GM10847 (cell line): ENCODE measurements around the gene NKAIN4.

ENCODE experiments used
- POLR2A ChIP-seq: IDR thresholded peaks from 2 replicates; pipeline ENCODE4 v1.6.1; 2011; ENCODE audit not compliant: insufficient read length; ENCODE audit errors: extremely low read depth

NKAIN4 gene

GRCh38 chr20:63242736-63243135 lies 11.5 kb downstream of the NKAIN4 start:
- no peak for TF ChIP-seq POLR2A

- TF ChIP-seq POLR2A = no peak
Observed at GRCh38 chr20:63241272-63241671, 13.0 kb downstream of the NKAIN4 start.

GRCh38 chr20:63240004-63240403 lies 14.3 kb downstream of the NKAIN4 start:
- TF ChIP-seq POLR2A = no peak

GRCh38 chr20:63239431-63239830 lies 14.8 kb downstream of the NKAIN4 start:
- no peak for TF ChIP-seq POLR2A

- TF ChIP-seq POLR2A = no peak
Observed at GRCh38 chr20:63238514-63239125, 15.6 kb downstream of the NKAIN4 start.

- TF ChIP-seq POLR2A = no peak
Observed at GRCh38 chr20:63238031-63238430, 16.2 kb downstream of the NKAIN4 start.

GRCh38 chr20:63236116-63236837 lies 18.0 kb downstream of the NKAIN4 start:
- TF ChIP-seq POLR2A = no peak

GRCh38 chr20:63235399-63235983 lies 18.8 kb downstream of the NKAIN4 start, which contains the start of gene BIRC7:
BIRC7 (plus strand) TSS chr20:63235905; CDS start chr20:63236097, 192 bp downstream.
- no peak for TF ChIP-seq POLR2A

- no peak for TF ChIP-seq POLR2A
Observed at GRCh38 chr20:63234693-63235398, 19.4 kb downstream of the NKAIN4 start.

GRCh38 chr20:63233924-63234323 lies 20.3 kb downstream of the NKAIN4 start:
- TF ChIP-seq POLR2A = no peak

GRCh38 chr20:63233061-63233344 lies 21.3 kb downstream of the NKAIN4 start:
- no peak for TF ChIP-seq POLR2A

GRCh38 chr20:63232235-63233060 lies 21.8 kb downstream of the NKAIN4 start:
- no peak for TF ChIP-seq POLR2A

GRCh38 chr20:63230800-63231268 lies 23.4 kb downstream of the NKAIN4 start:
- TF ChIP-seq POLR2A = no peak

GRCh38 chr20:63228806-63229205 lies 25.5 kb downstream of the NKAIN4 start:
- no peak for TF ChIP-seq POLR2A

GRCh38 chr20:63227260-63227659 lies 27.0 kb downstream of the NKAIN4 start:
- no peak for TF ChIP-seq POLR2A
